ENCODE measurements around the gene DAPK1.

Gene DAPK1

GRCh38 chr9:87614397-87614796 lies 116.7 kb downstream of the DAPK1 start:
- peaks cover 17% of the 10 kb centered on the region for H3K4me1 ChIP-seq (ENCODE audit: control insufficient read depth, insufficient read depth, low read depth, low read length)
- no peaks in the 10 kb centered on the region for H3K27me3 ChIP-seq (ENCODE audit: control insufficient read depth in 1 of 2, insufficient read depth in 1 of 2, low read length in 2 of 2)
- 99% methylated on average over 7 of the region's 7 CpGs for WGBS
- no peak overlapping the region for H4K91ac ChIP-seq (ENCODE audit: low read length)
- H2BK15ac ChIP-seq (ENCODE audit: low read depth, poor library complexity, severe bottlenecking), result no peak overlapping the region
- no peak overlapping the region for H2AFZ ChIP-seq (ENCODE audit: low read depth, low read length)
- peaks cover 33% of the 10 kb centered on the region for H3K79me1 ChIP-seq (replicated peaks; ENCODE audit: low read length, poor library complexity, severe bottlenecking)
- no peak overlapping the region for H3K9ac ChIP-seq (ENCODE audit: low read length)
- no peak overlapping the region for H3K27ac ChIP-seq (ENCODE audit: low read length, poor library complexity, severe bottlenecking)
- no peak overlapping the region for H2AK5ac ChIP-seq (ENCODE audit: low read length, severe bottlenecking)
- DNase-seq, result no peak
- no peak overlapping the region for H3K14ac ChIP-seq (ENCODE audit: low read length in 2 of 2)
- no peak overlapping the region for H2BK120ac ChIP-seq (ENCODE audit: low read depth, low read length)
- no peak overlapping the region for H2BK5ac ChIP-seq (ENCODE audit: low read depth, low read length, poor library complexity, severe bottlenecking)
- H3K4me3 ChIP-seq (ENCODE audit: insufficient read depth in 1 of 2, low read depth in 1 of 2, low read length in 2 of 2), result no peak overlapping the region
- H3K36me3 ChIP-seq (ENCODE audit: control insufficient read depth in 1 of 2, insufficient read depth in 2 of 2, low read depth in 1 of 2, low read length in 2 of 2), result peaks cover 0 to 21% of the 10 kb centered on the region in 2 experiments
- H3K4ac ChIP-seq (ENCODE audit: low read depth in 1 of 2, low read length in 2 of 2), result no peak overlapping the region
- no peak overlapping the region for H3K23ac ChIP-seq (ENCODE audit: low read length in 2 of 2)
- H3K4me2 ChIP-seq (ENCODE audit: low read length, poor library complexity, severe bottlenecking), result no peak overlapping the region
- no peaks in the 10 kb centered on the region for H3K9me3 ChIP-seq (ENCODE audit: control insufficient read depth, low read length)
- H3K18ac ChIP-seq (ENCODE audit: low read depth in 1 of 2, low read length in 2 of 2), result no peak overlapping the region
- H4K8ac ChIP-seq (ENCODE audit: low read length), result no peak overlapping the region
- H2BK12ac ChIP-seq (ENCODE audit: low read length in 2 of 2), result no peak overlapping the region

DNA sequence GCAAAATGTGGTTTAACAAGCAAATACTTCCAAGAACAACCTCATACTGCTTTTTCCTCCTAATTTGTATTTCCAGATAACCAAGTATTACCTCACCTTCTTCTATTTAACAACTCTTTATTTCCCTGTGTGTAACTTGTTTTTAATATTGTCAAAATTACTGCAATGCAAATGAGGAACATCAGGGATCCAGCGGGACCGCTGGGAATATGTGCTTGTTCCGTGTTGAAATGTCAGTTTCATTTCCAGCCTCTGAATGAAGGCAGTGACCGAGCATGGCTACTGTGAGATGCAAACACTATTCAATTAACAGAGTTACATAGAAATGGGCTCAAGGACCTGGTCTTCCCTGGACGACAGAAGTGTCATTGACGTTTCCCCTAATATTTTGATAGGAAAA lies 117.5 kb downstream of the DAPK1 start:
- H3K4me1 ChIP-seq (ENCODE audit: control insufficient read depth, insufficient read depth, low read depth, low read length), result peaks cover 17% of the 10 kb centered on the region
- H3K18ac ChIP-seq (ENCODE audit: low read depth in 1 of 2, low read length in 2 of 2), result no peak overlapping the region
- no peak overlapping the region for H3K4me2 ChIP-seq (ENCODE audit: low read length, poor library complexity, severe bottlenecking)
- H2BK120ac ChIP-seq (ENCODE audit: low read depth, low read length), result no peak overlapping the region
- H2BK15ac ChIP-seq (ENCODE audit: low read depth, poor library complexity, severe bottlenecking), result no peak overlapping the region
- no peak overlapping the region for H4K91ac ChIP-seq (ENCODE audit: low read length)
- H3K36me3 ChIP-seq (ENCODE audit: control insufficient read depth in 1 of 2, insufficient read depth in 2 of 2, low read depth in 1 of 2, low read length in 2 of 2), result peaks cover 3 to 28% of the 10 kb centered on the region in 2 experiments
- no peak overlapping the region for H2BK5ac ChIP-seq (ENCODE audit: low read depth, low read length, poor library complexity, severe bottlenecking)
- no peak overlapping the region for H3K9ac ChIP-seq (ENCODE audit: low read length)
- no peak overlapping the region for H3K23ac ChIP-seq (ENCODE audit: low read length in 2 of 2)
- no peak overlapping the region for H2AFZ ChIP-seq (ENCODE audit: low read depth, low read length)
- no peak overlapping the region for H3K27ac ChIP-seq (ENCODE audit: low read length, poor library complexity, severe bottlenecking)
- H2AK5ac ChIP-seq (ENCODE audit: low read length, severe bottlenecking), result no peak overlapping the region
- H3K9me3 ChIP-seq (ENCODE audit: control insufficient read depth, low read length), result no peaks in the 10 kb centered on the region
- H3K14ac ChIP-seq (ENCODE audit: low read length in 2 of 2), result no peak overlapping the region
- no peak overlapping the region for H2BK12ac ChIP-seq (ENCODE audit: low read length in 2 of 2)
- peaks cover 30% of the 10 kb centered on the region for H3K79me1 ChIP-seq (replicated peaks; ENCODE audit: low read length, poor library complexity, severe bottlenecking)
- no peak overlapping the region for H3K4me3 ChIP-seq (ENCODE audit: insufficient read depth in 1 of 2, low read depth in 1 of 2, low read length in 2 of 2)
- H4K8ac ChIP-seq (ENCODE audit: low read length), result no peak overlapping the region
- H3K4ac ChIP-seq (ENCODE audit: low read depth in 1 of 2, low read length in 2 of 2), result no peak overlapping the region
- no peak for DNase-seq
- over 99% methylated on average over 6 of the region's 6 CpGs for WGBS
- no peaks in the 10 kb centered on the region for H3K27me3 ChIP-seq (ENCODE audit: control insufficient read depth in 1 of 2, insufficient read depth in 1 of 2, low read length in 2 of 2)

DNA sequence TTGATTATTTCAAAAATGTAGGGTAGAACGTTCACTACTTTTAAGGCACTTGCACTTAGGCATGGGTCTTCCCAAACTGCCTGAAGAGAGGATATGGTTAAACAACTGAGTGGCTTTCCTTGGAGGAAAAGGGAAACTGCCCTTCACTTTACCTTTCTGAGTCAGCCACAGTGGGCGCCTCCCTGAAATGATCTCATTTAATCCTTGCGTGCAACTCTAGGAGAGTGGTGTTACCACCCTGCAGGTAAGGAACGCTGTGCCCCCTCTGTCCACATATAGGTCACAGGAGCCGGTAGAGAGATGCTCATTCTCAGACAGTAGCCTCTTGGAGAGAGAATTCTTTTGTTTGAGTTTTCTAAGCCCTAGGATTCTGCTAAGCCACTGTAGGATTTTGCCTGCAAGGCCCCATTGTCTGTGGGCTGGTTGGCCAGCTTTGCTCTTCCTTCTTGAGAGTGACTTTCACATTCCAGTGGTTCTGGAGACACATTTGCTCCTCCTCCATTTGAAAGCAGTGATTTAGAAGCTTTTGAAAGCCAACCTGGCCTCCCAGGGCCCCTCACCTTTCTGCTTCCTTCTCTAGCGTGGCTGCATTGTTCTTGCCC lies 118.0 kb downstream of the DAPK1 start:
- H2BK15ac ChIP-seq (ENCODE audit: low read depth, poor library complexity, severe bottlenecking), result no peak overlapping the region

DNA sequence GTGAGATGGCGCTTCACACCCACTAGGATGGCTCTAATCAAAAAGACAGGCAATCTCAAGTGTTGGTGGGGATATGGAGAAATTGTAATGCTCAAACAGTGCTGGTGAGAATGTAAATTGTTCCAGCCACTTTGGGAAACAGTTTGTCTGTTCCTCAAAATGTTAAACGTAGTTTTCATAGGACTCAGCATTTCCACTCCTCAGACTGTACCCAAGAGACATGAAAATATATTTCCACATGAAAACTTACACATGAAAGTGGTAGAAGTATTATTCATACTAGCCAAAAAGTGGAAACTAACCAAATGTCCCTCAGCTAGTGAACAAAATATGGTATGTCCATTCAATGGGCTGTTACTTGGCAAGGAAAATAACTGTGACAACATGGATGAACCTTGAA lies 120.6 kb downstream of the DAPK1 start:
- Histone ChIP-seq H3K4me3 (ENCODE audit: insufficient read depth in 1 of 2, low read depth in 1 of 2, low read length in 2 of 2) (no peak overlapping the region), H2AFZ (ENCODE audit: low read depth, low read length) (no peak overlapping the region), H2BK5ac (ENCODE audit: low read depth, low read length, poor library complexity, severe bottlenecking) (no peak overlapping the region), H3K14ac (ENCODE audit: low read length in 2 of 2) (no peak overlapping the region), H3K9ac (ENCODE audit: low read length) (no peak overlapping the region), H2BK15ac (ENCODE audit: low read depth, poor library complexity, severe bottlenecking) (no peak overlapping the region), H3K4me2 (ENCODE audit: low read length, poor library complexity, severe bottlenecking) (no peak overlapping the region), H3K23ac (ENCODE audit: low read length in 2 of 2) (no peak overlapping the region), H3K4ac (ENCODE audit: low read depth in 1 of 2, low read length in 2 of 2) (no peak overlapping the region), H3K79me1 (replicated peaks; ENCODE audit: low read length, poor library complexity, severe bottlenecking) (peaks cover 40% of the 10 kb centered on the region), H2BK12ac (ENCODE audit: low read length in 2 of 2) (no peak overlapping the region), H3K9me3 (ENCODE audit: control insufficient read depth, low read length) (no peaks in the 10 kb centered on the region), H3K18ac (ENCODE audit: low read depth in 1 of 2, low read length in 2 of 2) (no peak overlapping the region), H3K27ac (ENCODE audit: low read length, poor library complexity, severe bottlenecking) (no peak overlapping the region), H2AK5ac (ENCODE audit: low read length, severe bottlenecking) (no peak overlapping the region), H4K91ac (ENCODE audit: low read length) (no peak overlapping the region), H4K8ac (ENCODE audit: low read length) (no peak overlapping the region), H2BK120ac (ENCODE audit: low read depth, low read length) (no peak overlapping the region), H3K27me3 (ENCODE audit: control insufficient read depth in 1 of 2, insufficient read depth in 1 of 2, low read length in 2 of 2) (peaks cover 0 to 6% of the 10 kb centered on the region in 2 experiments), H3K36me3 (ENCODE audit: control insufficient read depth in 1 of 2, insufficient read depth in 2 of 2, low read depth in 1 of 2, low read length in 2 of 2) (peaks cover 3 to 32% of the 10 kb centered on the region in 2 experiments), H3K4me1 (ENCODE audit: control insufficient read depth, insufficient read depth, low read depth, low read length) (peaks cover 12% of the 10 kb centered on the region)
- no peak for DNase-seq
- 81% methylated on average over 2 of the region's 2 CpGs for WGBS

More for the DNA sequence above, 118.0 kb downstream of the DAPK1 start:
- Histone ChIP-seq H3K9ac (ENCODE audit: low read length) (no peak overlapping the region), H3K4me3 (ENCODE audit: insufficient read depth in 1 of 2, low read depth in 1 of 2, low read length in 2 of 2) (no peak overlapping the region), H3K4me1 (ENCODE audit: control insufficient read depth, insufficient read depth, low read depth, low read length) (peaks cover 14% of the 10 kb centered on the region), H2AFZ (ENCODE audit: low read depth, low read length) (no peak overlapping the region), H3K18ac (ENCODE audit: low read depth in 1 of 2, low read length in 2 of 2) (no peak overlapping the region), H2AK5ac (ENCODE audit: low read length, severe bottlenecking) (no peak overlapping the region), H3K4me2 (ENCODE audit: low read length, poor library complexity, severe bottlenecking) (no peak overlapping the region), H3K23ac (ENCODE audit: low read length in 2 of 2) (no peak overlapping the region), H3K36me3 (ENCODE audit: control insufficient read depth in 1 of 2, insufficient read depth in 2 of 2, low read depth in 1 of 2, low read length in 2 of 2) (peaks cover 3 to 28% of the 10 kb centered on the region in 2 experiments), H3K27me3 (ENCODE audit: control insufficient read depth in 1 of 2, insufficient read depth in 1 of 2, low read length in 2 of 2) (no peaks in the 10 kb centered on the region), H3K4ac (ENCODE audit: low read depth in 1 of 2, low read length in 2 of 2) (no peak overlapping the region), H4K91ac (ENCODE audit: low read length) (no peak overlapping the region), H3K14ac (ENCODE audit: low read length in 2 of 2) (no peak overlapping the region), H2BK120ac (ENCODE audit: low read depth, low read length) (no peak overlapping the region), H3K9me3 (ENCODE audit: control insufficient read depth, low read length) (no peaks in the 10 kb centered on the region), H2BK12ac (ENCODE audit: low read length in 2 of 2) (no peak overlapping the region), H3K79me1 (replicated peaks; ENCODE audit: low read length, poor library complexity, severe bottlenecking) (peaks cover 33% of the 10 kb centered on the region), H4K8ac (ENCODE audit: low read length) (no peak overlapping the region), H2BK5ac (ENCODE audit: low read depth, low read length, poor library complexity, severe bottlenecking) (no peak overlapping the region), H3K27ac (ENCODE audit: low read length, poor library complexity, severe bottlenecking) (no peak overlapping the region)
- WGBS, result 99% methylated on average over 6 of the region's 6 CpGs
- no peak for DNase-seq

All from mesenchymal stem cell (in vitro differentiated cells and primary cell).